WTC11 (cell line): ENCODE results near the gene FAM24B. TPM values are rescaled to one million over a fixed set of nuclear protein-coding genes. Genes with fewer than 3 reads are reported as not detected.

ENCODE experiments used
- ATAC-seq: fragments of 200-7000 bp; cut with Tn5 transposase; 2 replicates; pipeline ENCODE4 v1.10.0; 2021; ENCODE audit warnings: mild to moderate bottlenecking, moderate library complexity
- CTCF ChIA-PET: fragments of 300-600 bp; sonication (Branson Sonifier 250); formaldehyde crosslinking; loops from one replicate; lab custom pipeline; 2021; ENCODE audit warnings: antibody characterized with exemption; lab: Charles Lee
- POLR2A ChIA-PET: fragments of 350-600 bp; sonication (Branson Sonifier 250); formaldehyde crosslinking; loops from one replicate; lab custom pipeline; 2021; ENCODE audit warnings: antibody characterized with exemption; lab: Charles Lee
- DNase-seq: peaks from one replicate; pipeline ENCODE4 v3.0.0; 2021; ENCODE audit warnings: low spot score
- H3K27ac Mint-ChIP-seq: 2 replicates; pipeline ENCODE4 v1.8.0; 2021; ENCODE audit warnings: mixed read lengths
- H3K27me3 Mint-ChIP-seq: 2 replicates; pipeline ENCODE4 v1.8.0; 2021; ENCODE audit warnings: low read depth, mild to moderate bottlenecking, moderate library complexity, mixed read lengths
- H3K36me3 Mint-ChIP-seq: 2 replicates; pipeline ENCODE4 v1.8.0; 2021; ENCODE audit warnings: mixed read lengths
- H3K4me1 Mint-ChIP-seq: 2 replicates; pipeline ENCODE4 v1.8.0; 2022; ENCODE audit warnings: mixed read lengths
- H3K4me3 Mint-ChIP-seq: 2 replicates; pipeline ENCODE4 v1.8.0; 2021; ENCODE audit warnings: mild to moderate bottlenecking, moderate library complexity, mixed read lengths
- H3K9me3 Mint-ChIP-seq: 2 replicates; pipeline ENCODE4 v1.8.0; 2021; ENCODE audit warnings: mixed read lengths
- CREB1 ChIP-seq: sonication (generic); formaldehyde crosslinking; IDR thresholded peaks from 2 replicates; pipeline ENCODE4 v1.8.0; 2023; ENCODE audit warnings: mild to moderate bottlenecking, missing genetic modification reagents
- FOXK1 ChIP-seq: sonication (generic); formaldehyde crosslinking; IDR thresholded peaks from 2 replicates; pipeline ENCODE4 v1.8.0; 2022; ENCODE audit warnings: mild to moderate bottlenecking, moderate library complexity, missing genetic modification reagents
- GABPB1 ChIP-seq: sonication (generic); formaldehyde crosslinking; IDR thresholded peaks from 2 replicates; pipeline ENCODE4 v1.8.1; 2023; ENCODE audit warnings: mild to moderate bottlenecking, missing genetic modification reagents
- GTF2I ChIP-seq: fragments of 250-450 bp; sonication (Bioruptor Pico); conservative IDR thresholded peaks from 2 replicates; pipeline ENCODE4 v1.4.0; 2021; ENCODE audit warnings: mild to moderate bottlenecking
- JAZF1 ChIP-seq: fragments of 250-450 bp; sonication (Bioruptor Pico); IDR thresholded peaks from 2 replicates; pipeline ENCODE4 v1.9.0; 2021; ENCODE audit warnings: moderate library complexity, mild to moderate bottlenecking, inconsistent platforms
- KAT7 ChIP-seq: sonication (generic); formaldehyde crosslinking; IDR thresholded peaks from 2 replicates; pipeline ENCODE4 v1.8.1; 2023; ENCODE audit warnings: missing genetic modification reagents, mild to moderate bottlenecking, borderline replicate concordance
- NR1H2 ChIP-seq: sonication (generic); formaldehyde crosslinking; IDR thresholded peaks from 2 replicates; pipeline ENCODE4 v1.9.0; 2021; ENCODE audit warnings: mild to moderate bottlenecking, moderate library complexity, missing genetic modification reagents
- NR2C2 ChIP-seq: sonication (generic); formaldehyde crosslinking; IDR thresholded peaks from 2 replicates; pipeline ENCODE4 v1.8.0; 2022; ENCODE audit warnings: mild to moderate bottlenecking, missing genetic modification reagents
- SOX15 ChIP-seq: fragments of 250-450 bp; sonication (Bioruptor Pico); IDR thresholded peaks from 2 replicates; pipeline ENCODE4 v1.9.0; 2021; ENCODE audit warnings: mild to moderate bottlenecking
- SP1 ChIP-seq: sonication (generic); formaldehyde crosslinking; conservative IDR thresholded peaks from 2 replicates; pipeline ENCODE4 v1.8.1; 2022; ENCODE audit warnings: missing genetic modification reagents
- ZNF138 ChIP-seq: sonication (generic); formaldehyde crosslinking; conservative IDR thresholded peaks from 2 replicates; pipeline ENCODE4 v1.8.1; 2022; ENCODE audit warnings: mild to moderate bottlenecking, moderate library complexity, missing genetic modification reagents
- ZNF263 ChIP-seq: sonication (generic); formaldehyde crosslinking; IDR thresholded peaks from 2 replicates; pipeline ENCODE4 v1.8.1; 2022; ENCODE audit warnings: low read depth, mild to moderate bottlenecking, moderate library complexity, missing genetic modification reagents
- total RNA-seq: library from RNA; stranded (reverse); gene quantifications from 3 replicates; pipeline ENCODE4 v1.2.3, GENCODE V29; 2021
- TF ChIP-seq, protein P1 (sequence below): fragments of 250-450 bp; sonication (Bioruptor Pico); IDR thresholded peaks from 2 replicates; pipeline ENCODE4 v1.9.0; 2021; ENCODE audit warnings: mild to moderate bottlenecking
- TF ChIP-seq, protein P2 (sequence below): sonication (generic); formaldehyde crosslinking; IDR thresholded peaks from 2 replicates; pipeline ENCODE4 v1.8.0; 2023; ENCODE audit warnings: missing genetic modification reagents, mild to moderate bottlenecking, borderline replicate concordance
- TF ChIP-seq, protein P3 (sequence below): sonication (generic); formaldehyde crosslinking; IDR thresholded peaks from 2 replicates; pipeline ENCODE4 v1.8.0; 2023; ENCODE audit warnings: missing genetic modification reagents
- TF ChIP-seq, protein P4 (sequence below): sonication (generic); formaldehyde crosslinking; IDR thresholded peaks from 2 replicates; pipeline ENCODE4 v1.8.1; 2023; ENCODE audit warnings: mild to moderate bottlenecking, missing genetic modification reagents
- TF ChIP-seq, protein P5 (sequence below): sonication (generic); formaldehyde crosslinking; IDR thresholded peaks from 2 replicates; pipeline ENCODE4 v1.8.0; 2022; ENCODE audit warnings: mild to moderate bottlenecking, missing genetic modification reagents
- TF ChIP-seq, protein P6 (sequence below): sonication (generic); formaldehyde crosslinking; conservative IDR thresholded peaks from 2 replicates; pipeline ENCODE4 v1.8.1; 2023; ENCODE audit warnings: mild to moderate bottlenecking, low read depth, missing genetic modification reagents, moderate library complexity

Gene FAM24B
- total RNA-seq, 1 experiment from 2014 or later: 3.7 TPM

DNA sequence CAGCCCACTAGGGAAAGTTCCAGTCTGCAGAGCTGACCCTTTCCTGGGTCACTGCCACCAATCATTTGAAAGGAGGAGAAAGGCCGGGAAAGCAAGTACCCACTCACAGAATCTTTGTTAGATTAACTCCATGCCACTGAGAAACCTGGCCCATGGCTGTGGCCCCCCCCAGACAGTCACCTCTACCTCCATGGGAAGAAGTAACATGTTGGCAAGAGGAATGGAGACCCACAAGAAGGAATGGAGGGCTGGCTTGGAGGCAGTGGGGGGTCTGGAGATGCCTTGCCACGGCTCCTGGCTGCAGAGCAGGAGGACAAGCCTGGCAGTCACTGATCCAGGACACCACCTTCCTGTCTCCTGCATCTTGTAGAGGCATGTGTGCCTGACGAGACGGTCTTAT lies 66.6 kb downstream of the FAM24B start:
- Mint-ChIP-seq H3K27ac (no peak overlapping the region), H3K4me1 (no peaks in the 10 kb centered on the region), H3K36me3 (no peaks in the 10 kb centered on the region), H3K27me3 (peaks cover 8% of the 10 kb centered on the region; the same call in 1 of the 2 replicates), H3K9me3 (no peaks in the 10 kb centered on the region), H3K4me3 (no peak overlapping the region)
- ChIA-PET CTCF (no interaction called here), POLR2A (no interaction called here)
- TF ChIP-seq CREB1 (CRISPR knock-in tag) (no peak), GTF2I (CRISPR knock-in tag) (no peak), ZNF138 (CRISPR knock-in tag) (no peak), KAT7 (CRISPR knock-in tag) (no peak), NR2C2 (CRISPR knock-in tag) (no peak), NR1H2 (CRISPR knock-in tag) (no peak), SP1 (CRISPR knock-in tag) (no peak), FOXK1 (CRISPR knock-in tag) (no peak), GABPB1 (CRISPR knock-in tag) (no peak), SOX15 (CRISPR knock-in tag) (no peak), ZNF263 (CRISPR knock-in tag) (no peak), JAZF1 (CRISPR knock-in tag) (no peak)
- TF ChIP-seq, protein P1, sequence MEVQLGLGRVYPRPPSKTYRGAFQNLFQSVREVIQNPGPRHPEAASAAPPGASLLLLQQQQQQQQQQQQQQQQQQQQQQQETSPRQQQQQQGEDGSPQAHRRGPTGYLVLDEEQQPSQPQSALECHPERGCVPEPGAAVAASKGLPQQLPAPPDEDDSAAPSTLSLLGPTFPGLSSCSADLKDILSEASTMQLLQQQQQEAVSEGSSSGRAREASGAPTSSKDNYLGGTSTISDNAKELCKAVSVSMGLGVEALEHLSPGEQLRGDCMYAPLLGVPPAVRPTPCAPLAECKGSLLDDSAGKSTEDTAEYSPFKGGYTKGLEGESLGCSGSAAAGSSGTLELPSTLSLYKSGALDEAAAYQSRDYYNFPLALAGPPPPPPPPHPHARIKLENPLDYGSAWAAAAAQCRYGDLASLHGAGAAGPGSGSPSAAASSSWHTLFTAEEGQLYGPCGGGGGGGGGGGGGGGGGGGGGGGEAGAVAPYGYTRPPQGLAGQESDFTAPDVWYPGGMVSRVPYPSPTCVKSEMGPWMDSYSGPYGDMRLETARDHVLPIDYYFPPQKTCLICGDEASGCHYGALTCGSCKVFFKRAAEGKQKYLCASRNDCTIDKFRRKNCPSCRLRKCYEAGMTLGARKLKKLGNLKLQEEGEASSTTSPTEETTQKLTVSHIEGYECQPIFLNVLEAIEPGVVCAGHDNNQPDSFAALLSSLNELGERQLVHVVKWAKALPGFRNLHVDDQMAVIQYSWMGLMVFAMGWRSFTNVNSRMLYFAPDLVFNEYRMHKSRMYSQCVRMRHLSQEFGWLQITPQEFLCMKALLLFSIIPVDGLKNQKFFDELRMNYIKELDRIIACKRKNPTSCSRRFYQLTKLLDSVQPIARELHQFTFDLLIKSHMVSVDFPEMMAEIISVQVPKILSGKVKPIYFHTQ (CRISPR knock-in tag): no peak
- TF ChIP-seq, protein P2, sequence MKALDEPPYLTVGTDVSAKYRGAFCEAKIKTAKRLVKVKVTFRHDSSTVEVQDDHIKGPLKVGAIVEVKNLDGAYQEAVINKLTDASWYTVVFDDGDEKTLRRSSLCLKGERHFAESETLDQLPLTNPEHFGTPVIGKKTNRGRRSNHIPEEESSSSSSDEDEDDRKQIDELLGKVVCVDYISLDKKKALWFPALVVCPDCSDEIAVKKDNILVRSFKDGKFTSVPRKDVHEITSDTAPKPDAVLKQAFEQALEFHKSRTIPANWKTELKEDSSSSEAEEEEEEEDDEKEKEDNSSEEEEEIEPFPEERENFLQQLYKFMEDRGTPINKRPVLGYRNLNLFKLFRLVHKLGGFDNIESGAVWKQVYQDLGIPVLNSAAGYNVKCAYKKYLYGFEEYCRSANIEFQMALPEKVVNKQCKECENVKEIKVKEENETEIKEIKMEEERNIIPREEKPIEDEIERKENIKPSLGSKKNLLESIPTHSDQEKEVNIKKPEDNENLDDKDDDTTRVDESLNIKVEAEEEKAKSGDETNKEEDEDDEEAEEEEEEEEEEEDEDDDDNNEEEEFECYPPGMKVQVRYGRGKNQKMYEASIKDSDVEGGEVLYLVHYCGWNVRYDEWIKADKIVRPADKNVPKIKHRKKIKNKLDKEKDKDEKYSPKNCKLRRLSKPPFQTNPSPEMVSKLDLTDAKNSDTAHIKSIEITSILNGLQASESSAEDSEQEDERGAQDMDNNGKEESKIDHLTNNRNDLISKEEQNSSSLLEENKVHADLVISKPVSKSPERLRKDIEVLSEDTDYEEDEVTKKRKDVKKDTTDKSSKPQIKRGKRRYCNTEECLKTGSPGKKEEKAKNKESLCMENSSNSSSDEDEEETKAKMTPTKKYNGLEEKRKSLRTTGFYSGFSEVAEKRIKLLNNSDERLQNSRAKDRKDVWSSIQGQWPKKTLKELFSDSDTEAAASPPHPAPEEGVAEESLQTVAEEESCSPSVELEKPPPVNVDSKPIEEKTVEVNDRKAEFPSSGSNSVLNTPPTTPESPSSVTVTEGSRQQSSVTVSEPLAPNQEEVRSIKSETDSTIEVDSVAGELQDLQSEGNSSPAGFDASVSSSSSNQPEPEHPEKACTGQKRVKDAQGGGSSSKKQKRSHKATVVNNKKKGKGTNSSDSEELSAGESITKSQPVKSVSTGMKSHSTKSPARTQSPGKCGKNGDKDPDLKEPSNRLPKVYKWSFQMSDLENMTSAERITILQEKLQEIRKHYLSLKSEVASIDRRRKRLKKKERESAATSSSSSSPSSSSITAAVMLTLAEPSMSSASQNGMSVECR: no peak
- TF ChIP-seq, protein P3, sequence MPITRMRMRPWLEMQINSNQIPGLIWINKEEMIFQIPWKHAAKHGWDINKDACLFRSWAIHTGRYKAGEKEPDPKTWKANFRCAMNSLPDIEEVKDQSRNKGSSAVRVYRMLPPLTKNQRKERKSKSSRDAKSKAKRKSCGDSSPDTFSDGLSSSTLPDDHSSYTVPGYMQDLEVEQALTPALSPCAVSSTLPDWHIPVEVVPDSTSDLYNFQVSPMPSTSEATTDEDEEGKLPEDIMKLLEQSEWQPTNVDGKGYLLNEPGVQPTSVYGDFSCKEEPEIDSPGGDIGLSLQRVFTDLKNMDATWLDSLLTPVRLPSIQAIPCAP (CRISPR knock-in tag): no peak
- TF ChIP-seq, protein P4, sequence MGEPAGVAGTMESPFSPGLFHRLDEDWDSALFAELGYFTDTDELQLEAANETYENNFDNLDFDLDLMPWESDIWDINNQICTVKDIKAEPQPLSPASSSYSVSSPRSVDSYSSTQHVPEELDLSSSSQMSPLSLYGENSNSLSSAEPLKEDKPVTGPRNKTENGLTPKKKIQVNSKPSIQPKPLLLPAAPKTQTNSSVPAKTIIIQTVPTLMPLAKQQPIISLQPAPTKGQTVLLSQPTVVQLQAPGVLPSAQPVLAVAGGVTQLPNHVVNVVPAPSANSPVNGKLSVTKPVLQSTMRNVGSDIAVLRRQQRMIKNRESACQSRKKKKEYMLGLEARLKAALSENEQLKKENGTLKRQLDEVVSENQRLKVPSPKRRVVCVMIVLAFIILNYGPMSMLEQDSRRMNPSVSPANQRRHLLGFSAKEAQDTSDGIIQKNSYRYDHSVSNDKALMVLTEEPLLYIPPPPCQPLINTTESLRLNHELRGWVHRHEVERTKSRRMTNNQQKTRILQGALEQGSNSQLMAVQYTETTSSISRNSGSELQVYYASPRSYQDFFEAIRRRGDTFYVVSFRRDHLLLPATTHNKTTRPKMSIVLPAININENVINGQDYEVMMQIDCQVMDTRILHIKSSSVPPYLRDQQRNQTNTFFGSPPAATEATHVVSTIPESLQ (CRISPR knock-in tag): no peak
- TF ChIP-seq, protein P5, sequence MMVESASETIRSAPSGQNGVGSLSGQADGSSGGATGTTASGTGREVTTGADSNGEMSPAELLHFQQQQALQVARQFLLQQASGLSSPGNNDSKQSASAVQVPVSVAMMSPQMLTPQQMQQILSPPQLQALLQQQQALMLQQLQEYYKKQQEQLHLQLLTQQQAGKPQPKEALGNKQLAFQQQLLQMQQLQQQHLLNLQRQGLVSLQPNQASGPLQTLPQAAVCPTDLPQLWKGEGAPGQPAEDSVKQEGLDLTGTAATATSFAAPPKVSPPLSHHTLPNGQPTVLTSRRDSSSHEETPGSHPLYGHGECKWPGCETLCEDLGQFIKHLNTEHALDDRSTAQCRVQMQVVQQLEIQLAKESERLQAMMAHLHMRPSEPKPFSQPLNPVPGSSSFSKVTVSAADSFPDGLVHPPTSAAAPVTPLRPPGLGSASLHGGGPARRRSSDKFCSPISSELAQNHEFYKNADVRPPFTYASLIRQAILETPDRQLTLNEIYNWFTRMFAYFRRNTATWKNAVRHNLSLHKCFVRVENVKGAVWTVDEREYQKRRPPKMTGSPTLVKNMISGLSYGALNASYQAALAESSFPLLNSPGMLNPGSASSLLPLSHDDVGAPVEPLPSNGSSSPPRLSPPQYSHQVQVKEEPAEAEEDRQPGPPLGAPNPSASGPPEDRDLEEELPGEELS (CRISPR knock-in tag): no peak
- TF ChIP-seq, protein P6, sequence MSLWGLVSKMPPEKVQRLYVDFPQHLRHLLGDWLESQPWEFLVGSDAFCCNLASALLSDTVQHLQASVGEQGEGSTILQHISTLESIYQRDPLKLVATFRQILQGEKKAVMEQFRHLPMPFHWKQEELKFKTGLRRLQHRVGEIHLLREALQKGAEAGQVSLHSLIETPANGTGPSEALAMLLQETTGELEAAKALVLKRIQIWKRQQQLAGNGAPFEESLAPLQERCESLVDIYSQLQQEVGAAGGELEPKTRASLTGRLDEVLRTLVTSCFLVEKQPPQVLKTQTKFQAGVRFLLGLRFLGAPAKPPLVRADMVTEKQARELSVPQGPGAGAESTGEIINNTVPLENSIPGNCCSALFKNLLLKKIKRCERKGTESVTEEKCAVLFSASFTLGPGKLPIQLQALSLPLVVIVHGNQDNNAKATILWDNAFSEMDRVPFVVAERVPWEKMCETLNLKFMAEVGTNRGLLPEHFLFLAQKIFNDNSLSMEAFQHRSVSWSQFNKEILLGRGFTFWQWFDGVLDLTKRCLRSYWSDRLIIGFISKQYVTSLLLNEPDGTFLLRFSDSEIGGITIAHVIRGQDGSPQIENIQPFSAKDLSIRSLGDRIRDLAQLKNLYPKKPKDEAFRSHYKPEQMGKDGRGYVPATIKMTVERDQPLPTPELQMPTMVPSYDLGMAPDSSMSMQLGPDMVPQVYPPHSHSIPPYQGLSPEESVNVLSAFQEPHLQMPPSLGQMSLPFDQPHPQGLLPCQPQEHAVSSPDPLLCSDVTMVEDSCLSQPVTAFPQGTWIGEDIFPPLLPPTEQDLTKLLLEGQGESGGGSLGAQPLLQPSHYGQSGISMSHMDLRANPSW (CRISPR knock-in tag): no peak
- ATAC-seq (no peak), DNase-seq (no peak)
